Activated CD4-positive, CD25-positive, alpha-beta regulatory T cell (primary cell): ENCODE measurements around the gene PEX14.

Source experiments
- DNase-seq, 4 experiments: peaks; one replicate each; lab custom pipeline; 2025; lab: John Stamatoyannopoulos, UW

Gene PEX14

DNA sequence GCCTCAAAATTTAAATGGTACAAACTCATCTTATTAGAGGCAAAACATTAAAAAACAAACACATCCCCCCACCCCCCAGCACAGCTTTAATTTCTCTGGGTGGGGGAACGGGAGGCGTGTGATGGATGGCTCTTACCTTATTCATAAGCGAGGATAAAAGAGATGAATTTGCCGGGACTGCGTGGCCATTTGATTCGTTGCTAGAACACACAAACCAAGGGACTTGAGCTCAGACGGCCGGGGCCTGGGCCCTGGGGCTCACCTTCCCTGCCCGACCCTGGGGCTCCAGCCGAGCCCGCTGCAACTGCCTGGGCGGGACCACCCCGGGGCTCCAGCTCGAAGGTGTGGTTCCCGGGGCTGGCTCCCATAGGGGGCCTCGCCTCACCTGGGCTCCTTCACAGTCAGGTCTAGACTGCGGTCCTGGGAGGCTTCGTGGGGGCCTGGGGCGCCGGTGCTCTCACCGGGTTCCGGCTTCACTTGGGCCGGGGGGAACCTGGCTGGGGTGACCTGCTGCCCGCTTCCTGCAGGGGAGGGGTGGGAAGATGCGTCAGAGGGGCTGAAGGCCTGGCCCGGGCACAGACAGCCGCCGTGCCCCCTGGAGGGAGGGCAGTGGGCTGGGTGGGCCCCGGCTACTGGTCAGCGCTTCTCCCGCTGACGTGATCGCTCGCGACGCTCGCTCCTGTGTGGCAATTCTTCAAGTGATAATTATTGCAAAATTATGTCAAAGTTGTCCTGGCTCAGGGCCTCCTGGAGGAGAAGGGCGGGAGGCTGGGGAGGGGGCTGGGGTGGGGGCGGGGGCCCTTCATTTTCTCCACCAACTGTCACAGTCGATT is 176.0 kb downstream of the PEX14 start:
- DNase-seq = no peak

DNA sequence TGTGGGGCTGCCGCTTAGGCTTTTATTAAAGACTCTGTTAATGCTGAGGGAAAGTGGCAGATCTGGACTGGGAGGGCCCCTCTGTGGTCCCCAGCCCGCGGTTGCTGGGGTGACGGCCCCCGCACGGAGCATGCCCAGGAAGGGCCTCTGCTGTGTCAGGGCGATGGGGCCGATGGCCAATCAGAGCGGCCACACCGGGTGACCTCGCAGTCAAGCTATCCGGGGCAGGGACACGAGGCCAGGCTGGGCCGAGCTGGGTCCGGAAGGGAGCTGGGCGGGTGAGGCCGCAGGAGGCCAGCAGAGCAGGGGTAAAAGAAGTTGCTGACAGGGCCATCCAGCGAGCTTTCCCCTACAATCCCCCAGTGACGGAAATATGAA is 176.6 kb downstream of the PEX14 start:
- no peak for DNase-seq

DNA sequence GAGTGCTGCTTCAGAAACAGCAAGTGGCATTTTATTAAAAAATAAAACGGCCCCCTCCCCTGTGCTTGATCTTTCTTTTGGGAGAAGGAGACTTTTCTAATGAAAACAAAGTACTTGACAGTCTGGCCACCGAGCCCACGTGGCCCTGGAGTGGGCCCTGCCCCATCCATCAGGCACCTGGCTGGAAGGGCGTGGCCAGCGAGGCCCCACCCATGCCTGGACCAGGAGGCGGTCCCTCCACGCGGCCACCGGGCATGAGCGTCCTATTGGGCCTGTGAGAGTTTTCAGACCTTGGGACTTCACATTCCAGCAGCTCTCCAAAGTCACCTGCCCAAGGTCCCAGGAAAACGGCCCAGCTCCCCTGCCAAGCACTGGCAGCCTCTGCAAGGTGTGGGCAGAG is 177.0 kb downstream of the PEX14 start:
- no peak for DNase-seq

DNA sequence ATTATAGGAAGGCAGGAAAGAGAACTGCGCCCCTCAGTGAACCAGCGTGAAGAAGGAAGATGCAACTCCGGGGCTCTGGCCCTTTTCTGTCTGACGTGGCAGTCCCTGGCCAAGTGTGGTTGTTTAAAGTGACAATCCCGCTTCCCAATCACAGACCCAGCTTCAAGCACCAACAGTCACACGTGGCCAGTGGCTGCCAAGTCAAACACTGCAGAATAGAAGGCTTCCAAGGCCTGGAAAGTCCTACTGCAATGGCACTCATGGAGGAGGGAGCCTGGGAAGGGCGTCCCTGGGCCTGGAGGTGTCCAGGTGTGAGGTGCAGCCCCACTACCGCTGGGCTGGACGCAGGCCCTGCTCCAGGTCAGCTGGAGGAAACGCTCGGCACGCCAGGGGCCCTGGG is 177.9 kb downstream of the PEX14 start:
- DNase-seq = no peak

DNA sequence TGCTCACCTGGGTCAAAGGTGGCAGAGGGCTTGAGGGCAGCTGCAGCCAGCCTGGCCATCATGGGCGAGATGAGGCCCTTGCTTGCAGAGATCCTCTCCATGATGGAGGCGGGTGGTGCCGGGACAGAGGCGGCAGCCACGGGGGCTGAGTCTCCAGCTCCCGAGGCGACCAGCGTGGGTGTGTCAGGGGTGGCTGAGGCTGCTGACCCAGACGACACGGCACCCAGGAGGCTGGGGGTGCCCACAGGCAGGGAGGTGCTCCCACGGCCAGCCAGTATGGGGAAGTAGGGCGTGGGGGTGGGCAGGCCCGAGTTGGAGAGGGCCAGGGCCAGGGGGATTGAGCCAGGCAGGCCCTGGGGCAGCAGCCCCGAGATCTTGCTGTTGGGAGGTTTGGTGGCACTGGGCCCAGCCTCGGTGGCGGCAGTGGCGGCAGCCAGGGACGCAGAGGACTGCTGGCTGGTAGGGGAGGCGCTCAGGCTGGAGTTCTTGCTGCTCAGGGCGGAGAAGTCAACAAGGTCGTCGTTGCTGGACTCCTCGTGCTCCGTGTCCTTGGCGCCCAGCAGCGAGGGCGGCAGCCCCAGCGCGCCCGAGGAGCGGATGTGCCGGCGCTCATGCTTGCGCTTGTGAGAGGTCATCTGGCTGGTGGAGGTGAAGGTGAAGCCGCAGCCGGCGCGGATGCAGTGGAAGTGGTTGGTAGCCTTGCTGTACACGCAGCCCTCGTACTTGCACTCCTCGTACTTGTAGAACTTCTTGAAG is 178.8 kb downstream of the PEX14 start:
- no peak for DNase-seq

DNA sequence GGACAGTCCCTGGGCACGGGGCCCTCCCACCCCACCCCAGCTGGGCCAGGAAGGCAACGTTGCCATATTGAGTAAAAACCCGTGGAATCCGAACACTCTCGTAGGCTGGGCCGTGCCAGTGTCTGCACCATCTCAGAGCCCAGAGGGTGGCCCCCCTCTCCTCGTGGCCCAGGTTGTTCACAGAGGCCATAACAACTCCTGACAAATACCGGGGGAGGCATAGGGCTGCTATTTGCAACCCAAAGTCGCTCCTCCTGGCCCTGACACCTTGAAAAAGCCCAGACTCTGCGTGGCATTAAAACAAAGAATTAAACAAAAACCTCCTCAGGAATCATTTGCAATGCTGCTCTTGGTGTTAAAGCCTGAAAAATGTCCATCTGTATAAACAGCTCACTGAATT is 180.3 kb downstream of the PEX14 start:
- no peak for DNase-seq

DNA sequence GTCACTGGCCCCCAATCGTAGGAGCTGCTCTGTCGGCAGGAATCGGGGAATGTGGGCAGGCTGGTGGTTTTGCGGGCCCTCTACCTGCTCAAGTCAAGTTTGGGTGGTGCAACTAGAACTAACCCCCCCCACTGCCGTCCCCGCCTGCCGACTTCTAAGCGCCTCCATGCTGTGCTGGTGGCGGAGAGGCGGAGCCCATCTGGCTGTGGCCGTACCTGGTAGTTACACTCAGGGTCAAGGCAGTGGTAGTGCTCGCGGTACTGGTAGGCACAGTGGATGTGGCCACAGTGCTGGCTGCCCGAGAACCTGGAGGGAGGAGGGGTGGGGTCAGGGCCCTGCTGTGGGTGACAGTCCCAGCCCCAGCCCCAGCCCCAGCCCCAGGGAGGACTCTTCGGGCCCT is 181.7 kb downstream of the PEX14 start:
- no peak for DNase-seq

DNA sequence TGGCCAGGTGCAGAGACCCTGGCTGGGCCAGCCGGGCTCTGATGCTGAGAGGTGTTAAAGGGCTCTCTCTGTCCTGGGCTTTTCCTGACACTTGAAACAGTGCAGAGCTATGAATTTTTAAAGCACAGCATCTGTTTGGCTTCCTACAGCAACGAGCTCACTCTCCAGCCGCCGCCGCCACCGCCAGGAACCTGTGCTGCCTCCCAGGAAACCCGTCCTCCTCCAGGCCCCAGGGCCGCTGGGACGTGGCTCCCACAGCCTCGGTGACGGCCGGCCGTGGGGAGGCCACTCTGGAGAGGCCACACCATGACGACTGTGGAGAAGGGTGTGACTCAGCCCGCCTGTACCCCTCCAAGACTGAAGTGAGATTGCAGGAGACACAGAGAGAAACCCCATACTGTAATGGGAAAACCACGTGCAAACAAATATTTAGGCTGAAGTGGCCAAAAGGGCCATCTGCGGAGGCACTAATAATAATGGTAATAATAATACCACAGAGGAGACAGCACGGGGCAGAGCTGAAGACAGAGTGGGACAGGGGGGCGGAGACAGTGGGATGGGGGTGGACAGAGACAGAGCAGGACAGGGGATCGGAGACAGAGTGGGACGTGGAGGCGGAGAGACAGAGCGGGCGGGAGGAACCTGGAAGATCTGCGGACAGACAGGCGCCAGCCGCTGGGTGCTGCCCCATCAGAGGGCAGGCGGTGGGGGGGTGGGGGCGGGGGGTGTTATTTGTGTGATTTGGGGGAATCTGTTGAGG is 182.5 kb downstream of the PEX14 start:
- no peak for DNase-seq

DNA sequence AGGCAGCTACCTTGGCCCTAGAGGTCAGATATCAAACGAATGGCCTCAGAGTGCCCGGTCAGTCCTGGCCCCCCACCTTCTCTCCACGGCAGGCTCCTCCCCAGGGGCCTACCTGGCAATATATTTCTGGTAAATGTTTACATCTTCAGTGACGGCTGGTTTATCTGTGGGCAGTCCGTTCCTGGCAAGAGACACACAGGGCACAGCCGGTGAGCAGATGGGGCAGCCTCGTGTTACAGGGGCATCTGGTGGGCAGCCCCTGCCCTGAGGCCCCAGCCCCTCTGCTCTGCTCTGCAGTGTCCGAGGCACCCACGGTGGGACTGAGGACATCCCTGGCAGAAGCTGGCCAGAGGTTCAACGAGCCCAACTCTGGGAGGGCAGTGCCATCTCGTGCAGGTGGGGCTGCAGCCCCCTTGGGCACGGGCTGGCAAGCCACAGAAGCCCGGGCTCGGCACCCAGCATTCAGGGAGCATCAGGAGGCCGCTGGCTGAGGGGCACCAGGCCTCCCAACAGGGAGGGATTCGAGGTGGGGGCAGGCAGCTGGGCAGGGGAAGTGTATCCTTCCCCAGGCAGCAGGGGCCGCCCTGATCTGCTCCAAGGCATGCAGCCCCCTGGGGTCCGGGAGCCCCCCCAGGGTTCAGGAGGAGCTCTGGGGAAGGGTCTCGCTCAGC is 183.8 kb downstream of the PEX14 start:
- DNase-seq = no peak

DNA sequence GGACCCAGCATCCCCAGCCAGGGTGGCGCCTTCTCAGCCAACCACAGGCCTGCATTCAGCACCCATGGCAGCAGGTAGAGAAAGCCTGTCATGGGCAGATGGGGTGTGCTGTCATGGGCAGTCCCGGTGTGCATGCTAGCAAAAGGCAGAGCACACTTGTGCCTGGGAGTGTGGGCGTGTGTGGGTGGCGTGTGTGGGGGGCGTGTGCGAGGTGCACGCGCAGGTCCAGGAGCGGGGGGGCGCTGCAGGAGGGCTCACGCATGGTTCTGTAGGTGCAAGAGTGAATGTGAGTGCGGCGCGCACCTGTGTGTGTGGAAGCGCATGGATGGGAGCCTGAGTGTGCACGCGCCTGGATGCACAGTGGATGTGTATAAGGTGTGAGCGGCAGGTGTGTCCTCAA is 184.5 kb downstream of the PEX14 start:
- no peak for DNase-seq

DNA sequence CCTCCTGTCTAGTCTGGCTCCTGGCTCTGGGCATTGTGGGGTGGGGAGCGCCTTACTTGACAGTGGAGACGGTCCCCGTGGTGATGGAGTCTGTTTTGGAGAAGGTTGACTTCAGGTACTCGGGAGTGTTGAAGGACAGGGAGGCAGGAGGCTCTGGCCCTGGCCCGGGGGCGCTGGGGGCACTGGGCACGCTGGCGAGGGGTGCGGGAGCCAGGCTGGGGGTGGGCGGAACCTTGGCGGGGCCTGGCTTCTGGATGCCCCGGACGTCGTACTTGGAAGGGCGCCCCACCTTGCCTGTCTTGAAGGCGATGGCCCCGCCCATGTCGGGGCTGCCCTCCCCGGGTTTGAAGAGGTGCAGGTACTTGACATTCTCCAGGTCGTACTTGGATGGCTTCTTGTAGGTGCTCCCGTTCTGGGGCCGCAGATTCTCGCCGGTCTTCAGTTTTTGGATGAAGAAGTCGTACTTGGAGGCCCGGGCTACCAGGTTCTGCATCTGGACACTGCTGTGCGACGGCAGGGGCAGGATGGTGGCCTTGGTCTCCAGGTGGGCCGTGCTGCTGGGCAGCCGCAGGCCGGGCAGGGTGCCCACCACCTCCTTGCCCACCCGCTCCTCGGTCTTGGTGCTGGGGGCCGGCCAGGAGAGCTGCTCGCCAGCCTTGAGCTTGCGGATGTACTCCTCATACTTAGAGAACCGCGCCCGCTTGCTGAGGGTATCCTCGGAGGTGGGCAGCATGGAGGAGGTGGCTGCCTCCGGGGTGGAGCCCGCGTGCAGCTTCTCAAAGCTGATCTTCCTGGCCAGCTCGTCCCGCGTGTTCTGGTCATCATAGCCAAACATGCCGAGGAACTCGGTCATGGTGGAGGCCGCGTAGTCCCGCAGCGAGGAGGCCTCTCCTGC is 185.1 kb downstream of the PEX14 start:
- DNase-seq = no peak

DNA sequence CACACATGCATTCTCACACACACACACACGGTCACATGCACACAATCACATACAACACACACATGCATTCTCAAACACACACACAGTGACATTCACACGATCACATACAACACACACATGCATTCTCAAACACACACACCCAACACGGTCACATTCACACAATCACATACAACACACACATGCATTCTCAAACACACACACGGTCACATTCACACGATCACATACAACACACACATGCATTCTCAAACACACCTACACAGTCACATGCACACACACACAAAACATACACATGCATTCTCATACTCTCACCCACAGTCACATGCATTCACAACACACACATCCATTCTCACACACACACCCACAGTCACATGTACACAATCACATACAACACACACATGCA is 186.7 kb downstream of the PEX14 start:
- DNase-seq = no peak

DNA sequence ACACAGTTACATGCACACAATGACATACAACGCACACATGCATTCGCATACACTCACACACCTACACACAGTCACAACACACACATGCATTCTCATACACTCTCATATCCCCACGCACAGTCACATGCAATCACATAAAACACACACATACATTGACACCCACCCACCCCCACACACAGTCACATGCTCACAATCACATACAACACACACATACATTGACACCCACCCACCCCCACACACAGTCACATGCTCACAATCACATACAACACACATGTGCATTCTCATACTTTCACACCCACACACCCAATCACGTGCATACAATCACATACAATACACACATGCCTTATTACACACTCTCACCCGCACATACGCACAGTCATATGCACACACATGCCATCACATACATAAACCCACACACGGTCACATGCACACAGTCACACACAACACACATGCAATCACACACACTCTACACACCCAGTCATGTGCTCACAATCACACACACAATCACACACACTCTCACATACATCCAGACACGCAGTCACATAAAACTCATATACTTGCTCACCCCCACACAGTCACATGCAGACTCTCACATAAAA is 187.4 kb downstream of the PEX14 start:
- DNase-seq = no peak

DNA sequence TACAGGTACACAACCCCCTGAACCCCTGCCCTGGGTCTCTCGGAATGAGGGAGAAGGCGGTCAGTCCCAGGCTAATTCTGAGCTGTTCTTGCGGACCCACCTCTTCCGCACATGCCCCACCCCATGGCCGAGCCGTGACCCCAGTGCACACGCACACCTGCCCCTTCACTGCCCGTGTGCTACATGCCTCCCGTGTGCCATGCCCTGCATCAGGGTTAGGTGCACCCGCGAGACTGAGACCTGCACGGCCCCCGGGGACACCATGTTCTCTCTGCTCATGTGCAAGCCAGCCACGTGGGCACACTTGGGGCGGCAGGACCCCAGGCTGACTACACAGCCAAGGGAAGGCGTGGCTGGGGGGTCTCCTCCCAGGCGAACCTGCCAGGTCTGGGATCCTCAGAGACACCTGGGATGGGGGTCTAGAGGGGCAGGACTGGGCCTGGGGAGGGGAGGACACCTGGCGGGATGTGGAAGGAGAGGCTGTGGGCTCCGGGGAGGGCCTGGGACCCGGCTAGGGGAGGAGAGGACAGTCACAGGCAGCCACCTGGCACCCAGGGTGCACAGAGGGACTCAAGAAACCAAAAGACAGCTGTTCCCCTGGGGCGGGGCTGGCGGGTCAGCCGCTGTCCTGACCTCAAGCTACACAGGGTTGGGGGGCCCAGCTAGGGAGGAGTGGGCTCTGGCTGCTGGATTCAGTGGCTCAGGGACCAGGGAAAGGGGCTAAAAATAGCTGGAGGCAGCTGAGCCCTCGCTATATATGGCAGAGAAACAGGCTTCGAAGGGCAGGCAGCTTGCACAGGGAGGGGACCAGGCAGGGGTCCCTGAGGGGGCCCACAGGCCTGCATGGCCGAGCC is 188.3 kb downstream of the PEX14 start:
- no peak for DNase-seq

DNA sequence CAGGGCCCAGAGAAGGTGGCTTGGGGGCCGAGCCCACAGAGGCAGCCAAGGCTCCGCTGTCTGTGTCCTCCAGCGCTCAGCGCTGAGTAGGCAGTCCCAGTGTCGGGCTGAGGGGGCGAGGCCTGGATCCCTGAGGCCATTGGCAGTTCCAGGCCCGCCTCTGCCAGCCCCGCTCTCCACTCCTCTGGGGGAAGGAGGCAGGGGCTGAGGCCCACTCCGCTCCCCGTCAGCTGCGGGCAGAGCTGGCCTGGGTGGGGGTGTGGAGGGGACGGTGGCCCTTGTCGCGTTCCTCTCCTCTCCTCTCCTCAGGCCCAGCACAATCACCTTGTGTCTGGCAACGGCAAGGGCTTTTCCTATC is 188.9 kb downstream of the PEX14 start:
- no peak for DNase-seq

DNA sequence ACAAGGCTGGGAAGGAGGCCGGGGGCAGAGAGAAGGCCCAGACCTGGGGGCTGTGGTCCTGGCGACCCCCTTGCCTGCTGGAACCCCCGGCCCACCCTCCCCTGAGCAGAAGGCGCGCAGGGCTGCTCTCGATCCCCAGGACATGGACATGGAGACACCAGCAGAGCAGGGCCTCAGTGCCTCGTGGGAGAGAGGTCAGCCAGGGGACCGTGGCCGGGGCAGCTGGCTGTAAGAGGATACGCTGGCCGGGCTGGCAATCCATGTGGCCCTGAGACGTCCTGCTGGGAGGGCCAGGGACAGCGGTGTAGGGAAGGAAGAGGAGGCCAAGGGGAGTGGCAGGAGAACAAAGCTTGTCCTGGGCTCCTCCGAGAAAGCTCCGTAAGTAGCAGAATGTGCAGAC is 189.5 kb downstream of the PEX14 start:
- DNase-seq = no peak

DNA sequence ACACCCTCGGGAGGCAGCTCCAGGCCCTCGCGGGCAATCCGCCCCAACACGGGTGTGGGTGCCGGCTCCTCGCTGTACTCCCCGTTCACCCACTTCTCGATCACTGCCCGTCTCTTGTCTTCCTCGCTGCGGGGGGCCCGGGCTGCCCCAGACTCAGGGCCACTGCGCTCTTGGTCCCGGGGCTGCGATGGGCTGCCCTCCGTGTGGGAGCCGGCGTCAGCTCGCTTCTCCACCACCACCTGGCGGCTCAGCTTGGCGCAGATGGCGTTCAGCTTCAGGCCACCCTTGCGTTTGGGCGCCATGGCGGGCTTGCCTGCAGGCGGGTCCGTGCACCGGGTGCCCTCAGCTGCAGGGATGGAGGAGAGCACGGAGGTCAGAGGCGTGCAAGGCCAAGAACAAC is 190.5 kb downstream of the PEX14 start:
- DNase-seq = no peak

DNA sequence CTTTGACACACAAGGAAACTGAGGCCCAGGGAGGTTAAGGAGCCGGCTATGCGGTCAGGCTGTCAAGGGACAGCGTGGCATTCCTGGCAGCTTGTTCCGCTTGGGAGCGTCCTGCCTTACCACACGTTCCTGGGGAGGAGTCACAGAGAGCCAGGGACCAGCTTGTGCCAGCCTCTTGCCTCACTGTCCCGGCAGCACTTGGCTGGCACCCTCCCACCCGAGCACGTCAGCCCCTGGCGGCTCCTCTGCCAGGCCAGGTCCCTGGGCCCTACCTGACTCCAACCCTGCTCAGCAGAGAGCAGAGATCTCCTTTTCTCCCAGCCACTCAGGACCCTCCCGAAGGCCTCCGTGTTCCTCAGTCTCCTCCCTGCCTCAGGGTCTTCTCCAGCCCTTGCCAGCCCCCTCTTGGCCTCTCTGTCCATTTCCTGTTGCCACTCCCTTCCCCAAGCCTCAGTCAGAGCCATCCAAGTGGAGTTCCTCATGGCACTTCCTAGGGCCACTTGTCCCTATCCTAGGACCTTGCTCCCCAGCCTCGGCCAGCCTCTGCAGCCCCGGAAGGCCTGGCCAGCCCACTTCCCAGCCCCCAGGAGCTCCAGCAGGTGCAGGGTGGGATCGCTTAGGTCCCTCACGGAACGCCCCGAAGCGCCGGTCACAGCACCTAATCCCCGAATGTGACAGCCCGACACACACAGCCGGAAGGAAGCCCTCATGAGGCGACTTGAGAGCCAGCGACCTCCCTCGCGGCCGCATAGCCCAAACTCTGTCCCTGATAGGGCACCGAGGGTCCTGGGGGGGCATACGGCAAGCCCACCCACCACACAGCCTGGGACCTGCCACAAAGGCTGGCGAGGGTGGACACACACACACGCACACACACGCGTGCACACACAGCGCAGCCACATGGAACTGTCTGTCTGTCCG is 191.4 kb downstream of the PEX14 start:
- no peak for DNase-seq
